SIG-M5 (cell line): ENCODE measurements around the gene TRPM7.

ENCODE experiments used
- DNase-seq: peaks from one replicate; lab custom pipeline; 2025; lab: John Stamatoyannopoulos, UW

The TRPM7 gene

GRCh38 chr15:50562735-50563640, 123.6 kb downstream of the TRPM7 start:
- no peak for DNase-seq

GRCh38 chr15:50558012-50558411, 128.6 kb downstream of the TRPM7 start:
- DNase-seq = no peak

GRCh38 chr15:50556642-50557371, 129.8 kb downstream of the TRPM7 start:
- no peak for DNase-seq

GRCh38 chr15:50552238-50552637, 134.4 kb downstream of the TRPM7 start:
- DNase-seq = no peak

- DNase-seq = no peak
Observed at GRCh38 chr15:50549326-50549725, 137.3 kb downstream of the TRPM7 start.

GRCh38 chr15:50546566-50546965, 140.0 kb downstream of the TRPM7 start, which contains the start of gene USP50:
Gene USP50, minus strand, starts transcription at chr15:50546666. Its CDS starts 141 bp downstream, at chr15:50546525.
- no peak for DNase-seq

GRCh38 chr15:50544368-50544767, 142.2 kb downstream of the TRPM7 start:
- DNase-seq = no peak

- DNase-seq = no peak
Observed at GRCh38 chr15:50543556-50543955, 143.0 kb downstream of the TRPM7 start.

GRCh38 chr15:50542887-50543210, 143.7 kb downstream of the TRPM7 start:
- DNase-seq = no peak

GRCh38 chr15:50531766-50532165, 154.8 kb downstream of the TRPM7 start:
- no peak for DNase-seq

- no peak for DNase-seq
Observed at GRCh38 chr15:50531163-50531562, 155.4 kb downstream of the TRPM7 start.

GRCh38 chr15:50523851-50524251, 162.7 kb downstream of the TRPM7 start:
- DNase-seq = no peak

- no peak for DNase-seq
Observed at GRCh38 chr15:50519740-50520425, 166.7 kb downstream of the TRPM7 start.

- no peak for DNase-seq
Observed at GRCh38 chr15:50513001-50513400, 173.6 kb downstream of the TRPM7 start.
